DMS 273 treated with DMSO at 0.1 percent for 48 hours (cell line): ENCODE data around the gene LNPEP.

ENCODE experiments used
- DNase-seq: peaks from one replicate; lab custom pipeline; 2025; lab: John Stamatoyannopoulos, UW

The LNPEP gene

GRCh38 chr5:97000391-97000790 lies 64.5 kb downstream of the LNPEP start:
- no peak for DNase-seq

DNA sequence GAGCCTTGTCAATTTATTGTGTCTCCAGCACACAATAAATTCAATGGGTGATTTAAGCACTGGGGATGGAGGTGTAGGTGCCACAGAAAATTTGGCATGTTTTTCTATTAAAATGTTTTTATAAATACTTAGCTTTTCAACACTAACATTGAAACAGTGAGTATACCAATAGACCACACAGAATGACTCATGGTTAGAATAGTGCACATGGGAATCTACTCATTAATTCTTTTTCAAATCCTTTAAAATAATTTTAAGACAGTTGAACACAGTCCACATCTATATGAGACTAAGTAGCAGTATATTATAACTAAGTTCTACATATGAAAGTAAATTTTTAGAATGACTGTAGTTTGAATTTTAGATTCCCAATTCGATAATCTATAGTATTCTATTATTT lies 67.1 kb downstream of the LNPEP start:
- DNase-seq, result no peak

DNA sequence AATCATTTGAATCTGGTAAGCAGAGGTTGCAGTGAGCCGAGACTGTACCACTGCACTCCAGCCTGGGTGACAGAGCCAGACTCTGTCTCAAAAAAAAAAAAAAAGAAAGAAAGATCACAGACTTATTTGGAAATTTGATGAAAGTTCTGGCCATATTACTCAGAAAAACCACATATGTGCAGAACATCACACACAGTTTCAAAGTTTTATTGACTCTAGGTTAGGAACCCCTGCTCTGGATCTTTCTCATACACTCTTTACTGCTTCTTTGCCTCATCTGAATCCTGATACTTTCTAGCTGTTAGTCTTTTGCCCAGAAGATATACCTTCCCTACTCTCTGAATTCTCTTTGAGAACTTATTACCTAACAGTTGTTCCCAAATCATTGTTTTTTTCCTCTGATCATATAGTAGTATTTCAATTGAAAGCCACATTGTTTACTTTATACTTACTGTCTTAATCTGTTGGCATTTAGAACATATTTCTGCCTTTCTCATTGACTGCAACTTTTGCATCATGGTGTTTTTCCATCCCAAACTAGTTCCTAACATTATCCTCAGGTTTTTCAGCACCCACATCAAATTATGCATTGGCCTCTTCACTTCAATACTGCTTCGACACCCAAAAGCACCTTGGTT lies 68.7 kb downstream of the LNPEP start:
- no peak for DNase-seq

- no peak for DNase-seq
Observed at GRCh38 chr5:97006454-97007060, 70.7 kb downstream of the LNPEP start.

DNA sequence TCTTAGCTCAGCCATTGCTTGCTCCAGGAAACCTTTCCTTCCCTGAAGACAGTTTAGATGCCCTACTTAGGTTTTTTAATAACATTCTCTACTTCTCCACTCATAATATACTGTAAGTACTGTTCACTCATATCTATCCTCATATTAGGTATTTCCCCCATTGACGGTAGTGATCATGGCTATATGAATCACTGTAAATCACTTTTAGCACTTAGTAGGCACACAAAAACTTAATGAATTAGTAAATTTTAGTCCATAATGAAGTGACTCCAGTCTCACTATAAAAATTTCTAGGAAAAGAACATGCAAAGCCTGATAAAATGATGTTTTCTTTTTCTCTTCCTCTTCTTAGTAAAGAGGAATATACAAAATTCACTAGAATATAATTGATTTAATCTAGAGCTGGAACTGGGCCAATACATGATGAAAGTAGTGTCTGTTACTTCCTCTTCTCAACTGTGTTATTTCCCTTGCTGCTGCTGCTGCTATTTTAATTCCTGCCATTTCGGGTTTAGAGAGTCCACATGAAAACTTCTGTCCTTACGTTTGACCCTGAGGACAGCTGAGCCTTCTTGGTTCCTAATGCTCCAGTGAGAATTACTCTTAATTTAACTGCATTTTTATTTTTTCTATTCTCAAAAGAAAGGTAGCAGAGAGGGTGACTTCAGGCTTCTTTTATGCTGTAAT lies 73.5 kb downstream of the LNPEP start:
- DNase-seq, result no peak

GRCh38 chr5:97009921-97010320 lies 74.0 kb downstream of the LNPEP start:
- DNase-seq, result no peak

GRCh38 chr5:97010606-97011005 lies 74.7 kb downstream of the LNPEP start:
- DNase-seq, result no peak

- no peak for DNase-seq
Observed at GRCh38 chr5:97011567-97011966, 75.7 kb downstream of the LNPEP start.

DNA sequence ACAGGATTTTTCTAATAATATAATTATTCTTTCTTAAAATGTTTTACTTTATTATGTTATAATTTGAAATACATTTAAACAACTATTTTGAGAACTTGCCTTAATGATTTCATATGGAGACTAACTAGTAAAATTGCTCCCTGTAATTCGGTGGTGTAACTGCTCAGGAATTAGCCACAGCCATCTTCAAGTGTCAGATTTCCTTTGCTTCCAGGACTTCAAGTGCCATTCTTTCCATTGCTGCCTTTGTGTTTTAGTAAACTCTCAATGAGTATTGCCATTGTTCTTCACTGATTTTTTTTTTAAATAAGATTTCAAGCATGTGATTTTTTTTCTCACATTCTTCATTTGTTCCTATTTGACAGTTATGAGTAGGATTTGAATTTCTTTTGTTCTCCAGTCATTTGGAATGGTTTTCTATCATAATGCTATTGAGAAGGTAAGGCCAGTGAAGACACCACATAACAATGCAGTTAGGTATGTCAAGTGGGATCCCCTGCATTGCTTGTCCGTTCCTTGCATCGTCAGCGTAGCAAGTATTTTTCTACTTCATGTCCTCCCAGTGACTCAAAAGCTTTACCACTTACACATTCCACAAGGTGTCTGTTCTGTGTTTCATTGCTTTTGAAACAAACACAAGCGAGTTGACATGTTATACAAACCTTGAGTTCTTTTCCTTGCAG lies 83.7 kb downstream of the LNPEP start:
- DNase-seq, result no peak

DNA sequence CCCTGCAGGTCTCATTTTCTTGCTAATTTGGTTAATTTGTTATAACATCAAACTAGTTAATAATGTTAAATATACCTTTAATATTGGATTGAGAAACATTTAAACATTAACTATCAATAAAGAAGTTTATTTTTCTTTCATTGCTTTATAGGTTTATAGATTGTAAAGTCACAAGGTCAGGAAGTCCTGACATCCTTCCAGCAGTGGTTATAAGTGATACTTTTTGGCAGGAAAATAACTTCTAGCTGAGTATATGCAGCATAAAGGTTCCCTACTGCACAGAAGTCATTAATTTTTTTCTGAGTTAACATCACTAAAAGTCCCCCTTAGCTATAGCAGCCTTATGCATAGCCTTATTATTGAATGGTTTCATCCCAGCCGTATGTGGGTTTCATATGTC lies 85.5 kb downstream of the LNPEP start:
- no peak for DNase-seq

- no peak for DNase-seq
Observed at GRCh38 chr5:97022898-97023297, 87.0 kb downstream of the LNPEP start.

DNA sequence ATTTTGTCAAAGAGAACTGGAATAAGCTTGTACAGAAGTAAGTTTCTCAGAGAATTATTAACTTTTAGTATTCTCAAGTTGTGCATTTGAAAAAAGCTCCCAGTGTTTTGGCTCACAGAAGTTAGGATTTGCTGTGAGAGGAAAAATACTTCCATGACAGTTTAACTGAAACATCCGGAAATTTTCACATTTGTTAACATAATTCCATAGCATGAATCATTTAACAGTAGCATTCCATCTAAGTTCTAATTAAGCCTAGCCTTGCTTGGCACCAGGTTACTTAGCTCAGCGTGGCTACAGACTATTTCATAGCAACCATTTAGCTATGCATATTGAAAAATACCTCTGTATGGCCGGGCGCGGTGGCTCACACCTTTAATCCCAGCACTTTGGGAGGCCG lies 90.8 kb downstream of the LNPEP start:
- DNase-seq, result no peak

- no peak for DNase-seq
Observed at GRCh38 chr5:97037819-97038218, 101.9 kb downstream of the LNPEP start.

GRCh38 chr5:97041239-97041638 lies 105.4 kb downstream of the LNPEP start:
- no peak for DNase-seq

DNA sequence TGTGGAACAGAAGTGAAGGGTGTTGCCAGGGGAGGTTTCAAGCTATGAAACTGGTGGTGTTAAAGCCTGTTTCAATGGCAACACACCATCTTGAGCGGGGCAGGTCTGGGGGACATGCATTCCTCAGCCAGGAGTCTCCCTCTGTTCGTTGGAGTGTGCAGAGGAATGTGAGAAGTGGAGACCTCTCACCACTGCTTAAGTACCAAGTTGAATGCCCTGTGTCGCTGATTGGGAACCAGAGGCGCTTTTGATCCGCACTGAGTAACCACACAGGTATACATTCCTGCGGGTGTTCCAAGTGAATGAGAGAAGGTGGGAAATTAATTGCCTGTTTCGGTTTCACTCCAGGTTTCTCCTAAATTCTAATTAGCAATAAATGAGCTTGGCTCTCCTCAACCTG lies 107.1 kb downstream of the LNPEP start:
- no peak for DNase-seq

DNA sequence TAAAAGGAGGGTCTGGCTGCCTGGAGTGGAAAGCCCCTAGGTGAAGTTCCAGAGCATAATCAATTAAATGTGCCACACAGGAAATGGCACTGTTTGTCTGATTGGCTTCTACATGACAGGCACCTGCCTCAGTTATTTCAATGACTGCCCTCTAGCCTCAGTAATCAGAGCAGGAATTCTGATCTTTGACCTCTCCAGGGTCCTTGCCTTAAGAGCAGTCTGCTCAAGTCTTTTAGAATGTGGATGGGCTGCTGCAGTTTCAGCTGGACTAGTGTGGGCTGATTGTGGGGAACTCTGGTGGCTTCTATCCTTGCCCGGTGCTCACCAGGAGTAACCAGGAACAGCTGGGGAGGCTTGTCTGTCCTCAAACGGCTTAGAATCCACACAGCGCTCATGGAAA lies 107.6 kb downstream of the LNPEP start:
- DNase-seq, result no peak

GRCh38 chr5:97044052-97044451 lies 108.2 kb downstream of the LNPEP start:
- no peak for DNase-seq

DNA sequence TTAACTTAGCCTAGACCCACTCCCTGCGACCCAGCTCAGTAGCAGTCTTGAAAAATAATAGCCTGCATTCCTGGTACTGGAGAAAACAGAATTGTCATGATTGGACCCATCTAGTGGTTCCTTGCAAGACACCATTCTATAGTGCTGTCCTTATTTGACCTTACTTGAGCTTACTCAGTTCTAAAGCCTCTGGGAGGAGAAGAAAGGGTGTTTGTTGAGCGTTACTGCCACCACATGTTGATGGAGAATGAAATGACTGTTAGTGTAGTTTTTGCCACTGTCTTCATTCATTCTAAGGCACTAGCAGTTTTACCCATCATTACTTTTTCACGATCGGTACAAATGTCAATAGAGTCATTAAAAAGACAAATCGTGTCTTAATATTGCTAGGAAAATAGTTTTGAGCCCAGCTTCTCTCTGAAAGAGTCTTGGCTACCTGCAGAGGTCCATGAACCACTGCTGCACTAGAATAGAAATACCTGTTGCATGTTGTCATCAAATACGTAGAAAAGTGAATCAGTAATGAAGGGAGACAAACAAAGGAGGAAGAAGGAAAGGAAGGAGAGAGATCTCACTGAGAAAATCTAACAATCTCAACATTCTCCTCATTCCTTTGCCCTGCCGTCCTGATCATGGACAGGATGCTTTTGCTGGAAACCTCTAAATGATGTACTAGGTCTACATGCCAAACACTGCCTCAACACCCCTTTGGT lies 110.5 kb downstream of the LNPEP start:
- DNase-seq, result no peak

- DNase-seq, result no peak
Observed at GRCh38 chr5:97047076-97047475, 111.2 kb downstream of the LNPEP start.

DNA sequence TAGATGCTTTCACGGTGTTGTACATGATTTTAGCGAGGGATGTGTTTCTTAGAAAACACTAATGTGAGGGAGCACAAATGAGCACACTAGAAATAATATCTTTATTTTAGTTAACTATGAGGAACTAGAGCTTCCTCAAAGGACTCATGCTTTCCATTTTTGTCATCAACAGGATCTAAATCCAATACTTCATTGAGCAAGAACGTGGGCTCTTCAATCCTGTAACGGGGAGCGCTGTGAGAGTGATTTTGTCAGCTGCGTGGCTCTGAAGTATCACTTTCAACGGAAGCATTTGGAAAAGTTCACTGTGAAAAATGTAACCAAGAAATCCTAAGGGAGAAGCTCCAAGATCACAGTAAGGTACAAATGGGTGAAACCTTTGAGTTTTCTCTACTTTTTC lies 113.3 kb downstream of the LNPEP start:
- no peak for DNase-seq

DNA sequence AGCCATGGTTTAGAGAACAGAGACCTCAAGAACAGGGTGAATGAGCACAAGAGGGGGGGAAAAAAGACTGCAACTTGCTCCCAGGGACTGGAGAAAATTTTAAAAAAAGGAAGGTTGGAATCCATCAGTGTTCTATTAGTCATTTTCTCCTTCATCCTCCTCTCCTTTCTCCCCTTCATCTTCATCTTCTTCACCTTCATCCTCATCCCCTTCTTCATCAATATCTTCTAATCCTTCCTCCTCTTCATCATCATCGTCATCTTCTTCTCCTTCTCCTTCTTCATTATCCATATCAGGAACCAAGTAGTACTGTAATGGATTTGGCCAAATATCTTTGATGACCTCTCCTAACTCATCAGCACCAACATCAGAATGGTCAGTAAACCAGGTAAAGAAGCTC lies 120.4 kb downstream of the LNPEP start:
- DNase-seq, result no peak

GRCh38 chr5:97062046-97062445 lies 126.2 kb downstream of the LNPEP start:
- DNase-seq, result no peak
